Spleen (tissue), 7 donors: ENCODE results near the gene ACACB.

Experiments
- CTCF ChIP-seq, 11 experiments: fragments of 200-600 bp in 7 of 11; fragments of 450-650 bp in 4 of 11; sonication (generic) in 4 of 11; IDR thresholded peaks in 8 of 11; conservative IDR thresholded peaks in 3 of 11; 1 replicate in 7 of 11; 2 replicates in 4 of 11; pipeline versions ENCODE4 v1.4.0 to v1.8.0; 2016 to 2021; ENCODE audit warnings: antibody characterized with exemption in 11 of 11, inconsistent platforms in 4 of 11, mild to moderate bottlenecking in 1 of 11
- POLR2A ChIP-seq, 3 donors: fragments of 450-650 bp; IDR thresholded peaks; one replicate each; pipeline ENCODE4 v1.5.1; 2017; ENCODE audit warnings: antibody characterized with exemption in 3 of 3, mild to moderate bottlenecking in 1 of 3
- POLR2AphosphoS5 ChIP-seq, 3 donors: sonication (generic); formaldehyde crosslinking; IDR thresholded peaks; one replicate each; pipeline ENCODE4 v1.5.1; 2017; ENCODE audit warnings: antibody characterized with exemption in 3 of 3
- donor health status: DM: no; HTN: no; CAD: no; lungs with moderate emphysema.
- donor health status: DM: no; HTN: no; CAD: no.
- donor health status: DM: no; HTN: no; CAD: no.

GRCh38 chr12:109259545-109259895 lies 143.1 kb downstream of the ACACB start:
- TF ChIP-seq POLR2AphosphoS5 (IDR thresholded peaks at IDR 0.05) = no peak
- TF ChIP-seq CTCF (IDR thresholded peaks at IDR 0.05 in 8 of 11, conservative IDR thresholded peaks at IDR 0.05 in 3 of 11) = no peak
- no peak for TF ChIP-seq POLR2A (IDR thresholded peaks at IDR 0.05)
